ENCODE data around the gene OR10G3.

The OR10G3 gene

DNA sequence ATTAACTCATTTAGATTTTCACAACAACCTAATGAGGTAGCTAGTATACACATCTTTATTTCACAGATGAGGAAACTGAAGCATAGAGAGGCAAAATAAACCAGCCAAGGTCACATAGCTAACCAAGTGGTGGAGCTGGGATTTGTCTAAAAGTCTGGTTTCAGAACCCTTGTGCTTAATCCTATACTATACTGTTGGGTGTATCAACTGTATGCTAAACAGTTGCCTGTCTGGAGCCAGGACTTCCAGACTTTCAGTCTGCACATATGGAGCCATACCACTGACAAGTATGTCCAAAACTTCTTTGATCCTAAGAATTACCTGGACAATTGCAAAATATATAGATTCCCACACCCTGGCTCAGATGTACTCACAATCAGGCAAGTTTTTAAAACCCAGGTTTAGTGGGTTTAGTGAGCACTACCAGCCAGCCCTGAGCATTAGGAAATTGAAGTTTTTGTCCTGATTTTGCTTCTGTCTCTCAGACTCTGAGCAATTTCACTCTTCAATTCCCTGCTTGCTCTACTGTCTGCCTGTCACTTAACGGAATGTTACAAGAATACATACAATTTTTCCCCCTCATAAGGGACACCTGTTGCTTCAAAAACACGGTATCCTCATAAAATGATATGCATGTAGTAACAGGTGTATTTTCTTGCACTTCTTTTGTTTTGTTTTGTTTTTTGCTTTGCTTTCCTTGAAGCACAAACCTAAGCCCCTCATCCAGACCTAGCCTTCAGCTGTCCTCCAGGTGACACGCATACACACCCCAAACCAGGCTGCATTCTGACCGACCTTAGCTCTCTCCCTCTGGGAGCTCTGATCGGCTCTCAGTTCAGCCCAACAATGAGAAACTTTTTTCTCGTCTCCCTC lies 44.1 kb downstream of the OR10G3 start:
- no peak for DNase-seq (ENCODE audit: low read depth)

DNA sequence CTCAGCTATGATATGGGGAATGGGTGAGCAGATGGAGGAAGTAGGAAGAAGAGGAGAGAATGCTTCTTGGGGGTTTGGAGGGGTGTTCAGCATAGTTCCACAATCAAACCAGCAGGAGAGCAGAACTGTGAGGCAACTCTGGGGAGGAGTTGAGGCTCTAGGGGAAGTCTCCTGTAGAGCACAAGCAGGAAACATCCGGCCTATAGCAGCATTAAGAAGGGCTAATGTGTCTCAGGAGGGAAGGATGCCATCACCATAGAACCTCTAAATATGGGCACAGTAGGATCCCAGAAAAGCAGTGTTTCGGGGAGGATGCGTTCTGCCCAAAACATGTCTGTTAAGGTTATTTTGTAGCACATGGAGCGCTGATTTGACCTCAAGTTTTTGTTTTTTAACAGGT lies 45.3 kb downstream of the OR10G3 start:
- no peak for DNase-seq (ENCODE audit: low read depth)

DNA sequence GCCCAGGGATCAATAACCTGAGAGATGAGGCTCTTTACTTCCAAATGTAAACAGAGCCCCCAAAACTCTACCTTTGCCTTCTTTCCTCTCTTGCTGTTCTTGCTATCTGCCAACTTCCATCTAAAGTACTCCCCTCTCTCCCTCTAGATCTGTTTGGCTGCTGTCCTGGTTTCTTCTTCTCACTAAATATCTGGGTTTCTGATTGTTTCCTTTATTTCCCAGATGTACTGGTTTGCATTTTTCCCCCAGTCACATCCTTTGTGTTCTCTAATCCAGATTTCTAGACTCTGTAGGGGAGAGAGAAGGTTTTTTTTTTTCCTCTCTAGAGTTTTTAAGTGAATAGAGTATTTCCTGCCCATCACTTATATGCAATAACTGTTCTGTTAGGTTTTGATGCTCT lies 46.6 kb downstream of the OR10G3 start:
- no peak for DNase-seq (ENCODE audit: low read depth)

DNA sequence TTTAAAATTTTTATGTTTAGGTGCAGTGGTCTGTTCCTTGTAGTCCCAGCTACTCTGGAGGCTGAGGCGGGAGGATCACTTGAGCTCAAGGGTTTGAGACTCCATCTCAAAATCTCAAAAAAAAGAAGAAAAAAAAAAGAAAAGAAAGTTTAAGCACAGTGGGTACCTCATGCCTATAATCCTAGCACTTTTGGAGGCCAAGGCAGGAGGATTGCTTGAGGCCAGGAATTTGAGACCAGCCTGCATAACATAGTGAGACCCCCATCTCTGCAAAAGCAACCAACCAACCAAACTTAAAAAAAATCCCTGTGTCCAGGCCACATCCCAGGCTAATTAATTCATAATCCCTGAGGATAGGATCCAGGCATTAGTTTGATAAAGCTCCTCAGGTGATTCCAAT lies 50.4 kb downstream of the OR10G3 start:
- no peak for DNase-seq (ENCODE audit: low read depth)

DNA sequence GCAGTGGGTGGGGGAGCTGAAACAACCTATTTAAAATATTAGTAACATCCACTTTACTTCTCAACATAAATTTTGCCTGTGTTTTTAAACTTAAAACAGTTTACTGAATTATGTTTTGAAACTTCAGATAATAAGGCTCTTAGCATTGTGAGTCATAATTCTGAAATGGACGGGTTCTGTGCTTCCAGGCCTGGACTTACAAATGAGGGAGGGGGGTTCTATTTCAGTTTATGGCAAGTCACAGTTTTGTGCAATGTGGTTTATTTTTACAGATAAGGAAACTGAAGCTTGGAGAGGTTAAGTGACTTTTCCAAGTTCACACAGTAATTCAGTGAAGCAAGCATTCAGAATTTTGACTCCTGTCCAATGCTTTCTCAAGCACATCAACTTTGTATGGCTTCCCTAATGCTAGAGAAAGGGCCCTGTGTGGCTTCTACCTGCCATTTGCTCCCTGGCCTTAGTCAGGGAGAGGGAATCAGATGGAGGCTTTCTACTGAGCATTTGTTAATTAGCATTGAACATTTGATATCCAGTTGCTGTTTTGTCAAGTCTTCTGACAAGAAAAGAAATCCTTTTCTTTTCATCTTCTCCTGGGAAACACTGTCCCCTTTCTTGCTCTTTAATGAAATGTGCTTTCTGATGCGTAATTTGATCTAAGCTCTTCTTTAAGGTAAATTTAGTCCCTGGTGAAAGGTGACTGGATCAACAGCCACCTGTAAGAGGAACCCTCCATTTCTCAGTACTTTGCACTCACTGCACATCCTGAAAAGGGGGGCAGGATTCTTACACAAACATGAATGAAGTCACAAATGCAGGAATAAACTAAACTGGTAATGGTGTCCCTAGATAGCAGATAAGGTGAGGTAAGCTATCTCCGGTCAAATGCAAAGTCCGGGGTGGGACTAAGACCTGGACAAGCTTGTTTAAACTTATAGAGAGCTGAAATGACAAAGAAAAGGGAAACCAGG lies 51.2 kb downstream of the OR10G3 start:
- DNase-seq (ENCODE audit: low read depth) = no peak

DNA sequence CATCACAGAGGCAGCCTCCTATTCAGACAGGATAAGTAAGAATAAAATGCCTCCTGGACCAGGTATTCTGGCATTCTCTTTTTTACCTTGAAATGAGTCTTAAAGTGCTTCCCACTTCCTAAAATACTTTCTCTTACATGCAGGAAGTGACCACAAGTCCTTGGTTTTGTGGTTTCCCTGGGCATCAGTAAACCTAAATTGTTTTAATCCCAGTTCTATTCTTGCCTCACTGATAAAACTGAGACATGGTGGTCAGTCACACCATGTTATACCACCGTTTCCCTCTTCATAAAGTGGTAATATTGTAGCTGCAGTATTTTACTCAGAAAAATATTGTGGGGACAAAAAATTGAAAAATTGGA lies 52.6 kb downstream of the OR10G3 start:
- DNase-seq (ENCODE audit: low read depth) = no peak

DNA sequence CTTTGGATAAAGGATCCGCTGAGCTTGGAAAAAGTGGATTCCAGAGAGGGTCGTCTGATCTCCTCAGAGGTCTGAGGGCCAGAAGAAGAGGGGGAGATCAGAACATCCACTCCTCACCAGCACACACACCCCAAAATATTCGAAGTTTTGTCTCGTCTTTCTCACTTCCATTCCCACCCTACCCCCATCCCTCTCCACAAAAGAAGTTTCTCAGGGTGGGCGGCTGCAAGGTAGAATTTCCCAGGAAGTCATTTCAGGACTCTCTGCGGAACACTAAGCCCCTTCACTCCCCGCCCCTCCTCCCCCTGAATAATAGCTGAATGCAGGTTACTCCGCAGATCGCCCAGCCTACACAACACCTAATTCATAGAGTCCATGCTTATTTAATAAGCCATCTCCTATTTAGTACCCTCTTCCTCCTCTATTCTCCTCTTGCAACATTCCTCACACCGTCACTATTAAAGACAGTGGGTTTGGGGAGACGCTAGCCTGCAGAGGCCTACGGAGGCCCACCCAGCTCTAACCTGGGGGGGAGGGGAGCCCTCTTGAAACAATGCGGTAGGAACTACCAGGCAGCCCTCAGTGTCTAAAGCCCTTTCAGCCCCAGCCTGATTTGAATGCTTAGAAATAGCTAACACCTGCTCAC lies 53.1 kb downstream of the OR10G3 start:
- DNase-seq (ENCODE audit: low read depth) = no peak

DNA sequence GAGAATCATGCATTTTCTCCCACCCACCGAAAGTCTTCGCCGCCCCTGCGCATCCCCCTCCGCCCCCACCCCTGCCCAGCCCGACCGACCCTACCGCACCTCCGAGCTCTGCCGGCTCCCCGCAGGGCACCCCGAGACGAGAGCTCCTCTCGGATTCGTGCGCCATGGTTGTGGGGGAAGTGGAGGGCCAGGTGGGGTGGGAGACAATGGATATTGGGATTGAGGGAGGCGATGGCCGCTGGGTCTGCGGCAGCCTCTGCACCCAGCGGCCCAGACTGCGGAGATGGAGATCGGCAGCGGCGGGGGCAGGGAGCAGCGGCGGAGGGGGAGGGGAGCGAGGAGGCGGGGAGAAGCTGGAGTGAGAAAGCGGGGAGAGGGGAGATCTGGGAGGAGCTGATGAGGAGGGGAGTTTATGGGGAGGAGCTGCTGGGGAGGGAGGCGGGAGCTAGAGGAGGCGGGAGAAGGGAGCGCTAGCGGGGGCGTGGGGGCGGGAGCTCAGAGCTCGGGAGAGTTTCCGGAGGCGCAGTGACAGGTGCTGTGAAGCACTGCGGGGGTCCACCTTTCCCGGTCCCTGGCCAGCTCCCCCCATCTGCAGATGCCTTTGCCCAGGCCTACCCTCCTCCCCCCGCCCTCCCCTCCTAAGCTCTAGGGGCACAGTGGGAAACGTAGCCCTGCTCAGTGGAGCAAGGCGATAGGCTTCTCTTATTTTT lies 53.8 kb downstream of the OR10G3 start, which contains the start of gene SALL2:
TSS of gene SALL2 (minus strand) at position 385 of the 710 bp plus-strand sequence. CDS start at position 166, 219 bp downstream.
- no peak for DNase-seq (ENCODE audit: low read depth)

DNA sequence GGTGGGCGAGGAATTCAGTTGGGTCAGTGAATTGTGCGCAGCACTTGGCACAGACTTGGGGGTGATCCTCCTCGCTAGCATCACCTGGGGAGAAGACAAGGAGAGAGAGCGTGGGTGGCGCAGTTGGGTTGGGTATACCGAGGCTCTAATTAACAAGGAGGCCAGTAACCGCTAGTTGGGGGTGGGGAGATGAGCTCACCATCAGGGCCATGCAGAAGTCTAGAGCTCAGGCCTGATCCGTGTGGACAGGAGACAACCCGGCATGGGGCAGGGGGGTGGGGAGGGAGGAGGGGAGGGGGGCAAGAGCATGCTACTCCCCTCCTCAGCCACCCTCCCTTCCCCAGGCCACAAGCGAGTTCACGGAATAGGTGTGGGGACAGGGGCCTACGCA lies 54.3 kb downstream of the OR10G3 start:
- DNase-seq (ENCODE audit: low read depth) = no peak

DNA sequence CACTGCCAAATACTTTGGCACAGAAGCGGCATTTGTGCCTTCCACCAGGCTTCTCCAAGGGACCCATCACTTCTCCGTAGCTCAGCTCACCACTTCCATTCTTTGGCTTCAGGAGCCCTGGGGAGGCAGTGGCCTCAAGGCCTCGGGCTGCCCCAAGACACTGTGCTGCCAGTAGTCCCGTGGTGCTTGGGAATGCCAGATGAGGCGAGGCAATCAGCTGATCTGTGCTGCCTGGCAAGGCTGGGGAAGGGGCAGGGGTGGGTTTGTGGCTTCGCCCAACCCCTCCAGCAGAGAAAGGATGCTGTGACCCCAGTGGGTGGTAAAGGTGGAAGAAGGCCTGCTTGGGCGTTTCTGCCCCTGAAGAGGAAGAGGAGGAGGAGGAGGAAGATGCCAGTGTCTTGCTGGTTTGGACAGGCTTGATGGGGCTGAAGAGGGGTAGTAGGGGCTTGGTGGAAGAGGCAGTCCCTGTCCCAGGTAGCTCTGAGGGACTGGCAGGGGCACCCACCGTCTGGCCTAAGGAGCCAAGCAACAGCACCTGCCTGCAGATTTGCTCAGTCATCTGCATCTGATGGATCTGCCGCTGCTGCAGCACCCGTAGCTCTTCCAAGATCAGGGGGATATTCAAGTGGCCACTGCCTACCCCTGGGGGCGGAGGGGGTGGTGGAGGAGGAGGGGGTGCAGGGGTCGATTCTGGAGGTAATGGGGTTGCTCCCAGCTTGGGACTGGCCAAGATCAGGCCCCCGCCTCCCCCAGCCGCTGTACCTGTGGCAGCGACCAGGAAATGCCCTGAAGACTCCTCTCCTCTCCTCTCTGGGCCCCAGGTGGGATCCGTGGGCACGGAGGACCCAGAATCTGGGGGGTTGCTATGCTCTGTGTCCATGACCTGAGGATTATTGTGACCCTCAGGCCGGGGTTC lies 55.0 kb downstream of the OR10G3 start:
- DNase-seq (ENCODE audit: low read depth) = no peak

DNA sequence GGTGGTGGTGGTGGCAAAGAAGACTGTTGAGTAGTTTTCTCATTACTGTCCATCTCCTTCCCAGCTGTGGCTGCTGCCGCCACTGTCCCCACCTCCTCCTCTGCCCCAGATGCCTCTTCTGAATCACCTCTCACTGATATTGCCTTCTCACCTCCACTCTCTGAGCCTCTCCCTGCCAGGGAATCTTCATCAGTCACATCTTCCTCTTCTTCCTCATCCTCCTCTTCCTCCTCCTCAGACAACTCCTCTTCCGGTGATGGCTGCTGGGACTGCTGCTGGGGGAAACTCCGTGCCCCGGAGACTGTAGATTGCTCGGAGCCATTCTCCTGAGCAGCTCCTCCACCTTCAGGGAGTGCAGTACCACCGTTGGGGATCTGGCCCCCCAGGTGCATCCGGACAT lies 56.7 kb downstream of the OR10G3 start:
- DNase-seq (ENCODE audit: low read depth) = no peak

DNA sequence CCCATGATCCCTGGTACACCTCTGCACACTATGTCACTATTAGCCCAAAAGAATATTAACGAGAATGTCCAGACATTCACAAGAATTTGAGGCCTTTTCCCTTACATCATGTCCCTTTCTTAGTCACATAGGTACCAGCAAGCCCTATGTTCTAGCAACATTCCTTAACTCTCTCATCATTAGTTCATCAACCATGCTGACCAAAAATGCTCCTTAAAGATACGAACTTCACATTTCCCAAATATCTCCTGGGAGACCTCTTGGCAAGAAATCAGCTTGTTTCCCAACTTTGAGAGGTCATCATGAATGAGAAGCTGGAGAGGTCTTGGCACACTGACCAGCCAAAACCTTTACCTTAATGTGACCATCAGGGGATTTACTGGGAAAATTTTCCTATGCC lies 58.4 kb downstream of the OR10G3 start:
- peak; percentile 71 for DNase-seq (ENCODE audit: low read depth)

DNA sequence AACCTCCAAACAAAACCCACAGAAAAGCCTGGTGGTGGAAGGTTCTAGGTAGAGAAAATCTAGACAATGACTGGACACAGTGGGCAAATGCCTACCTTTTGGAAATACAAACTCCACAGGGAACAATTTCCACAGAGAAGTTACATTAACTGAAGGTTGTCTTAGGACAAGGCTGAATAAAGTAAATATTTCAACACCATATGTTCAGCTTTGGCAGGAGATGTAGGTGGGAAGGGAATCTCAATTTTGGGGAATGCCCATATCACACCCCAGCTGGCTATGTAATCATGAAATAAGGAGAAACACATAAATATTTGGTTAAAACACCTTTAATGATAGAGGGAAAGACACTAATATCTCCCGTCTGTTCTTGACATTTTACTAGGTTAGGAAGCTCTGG lies 59.1 kb downstream of the OR10G3 start:
- no peak for DNase-seq (ENCODE audit: low read depth)

DNA sequence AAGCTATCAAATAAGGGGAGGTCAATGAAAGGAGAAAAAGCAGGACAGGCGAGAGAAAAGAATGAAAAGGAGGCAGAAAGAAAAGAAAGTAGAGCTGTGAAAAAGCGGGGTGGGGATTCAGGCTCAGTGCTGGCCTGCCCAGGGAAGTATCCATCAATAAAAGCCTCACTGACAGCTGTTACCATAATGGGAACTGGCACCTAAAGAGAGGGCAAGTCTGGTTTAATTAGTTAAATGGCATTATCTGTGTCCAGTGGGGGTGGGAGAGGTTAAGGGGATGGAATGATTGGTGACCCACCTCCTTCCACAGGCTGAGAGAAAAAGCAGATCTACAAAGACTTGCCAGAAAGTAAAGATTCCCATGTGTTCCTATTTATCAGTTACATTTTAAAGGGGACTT lies 61.2 kb downstream of the OR10G3 start:
- DNase-seq (ENCODE audit: low read depth) = no peak
